ENCODE results near the gene TCOF1.

TCOF1 gene

DNA sequence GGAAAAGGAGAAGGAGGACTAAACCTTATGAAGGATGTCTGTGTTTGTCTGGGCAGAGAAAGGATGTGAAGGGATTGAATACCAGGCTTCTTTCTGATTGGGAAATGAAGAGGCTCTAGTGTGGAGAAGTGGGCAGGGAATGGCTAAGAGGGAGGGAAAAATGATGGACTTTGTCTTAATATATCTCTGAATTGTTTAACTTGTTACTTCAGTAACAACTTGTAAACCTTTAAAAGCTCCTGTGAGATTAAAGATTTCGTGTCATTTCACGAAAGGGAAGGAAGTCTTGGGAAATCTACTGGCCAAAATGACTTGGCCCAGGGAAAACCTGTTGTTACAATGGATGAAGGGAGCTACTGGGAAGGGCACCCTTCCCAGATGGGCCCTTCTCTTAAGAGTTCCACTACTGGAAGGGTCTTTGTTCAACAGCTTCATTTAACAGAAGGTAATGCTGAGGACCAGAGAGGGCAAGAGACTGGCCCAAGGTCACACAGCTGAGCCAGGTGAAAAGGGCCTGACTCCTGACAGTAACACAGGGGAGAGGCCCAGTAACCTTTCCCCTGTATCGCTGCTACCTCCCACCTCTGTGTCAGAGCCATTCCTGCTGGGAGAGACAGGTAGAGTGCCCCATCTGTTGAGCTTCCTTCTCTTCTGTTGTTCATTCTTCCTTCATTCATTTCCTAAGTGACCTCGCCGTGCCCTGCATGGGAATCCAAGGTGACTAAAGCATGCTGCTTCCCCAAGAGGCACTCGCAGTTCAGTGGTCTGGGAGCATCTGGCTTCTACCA is 5.1 kb upstream of the TCOF1 start:
- no peak for DNase-seq

DNA sequence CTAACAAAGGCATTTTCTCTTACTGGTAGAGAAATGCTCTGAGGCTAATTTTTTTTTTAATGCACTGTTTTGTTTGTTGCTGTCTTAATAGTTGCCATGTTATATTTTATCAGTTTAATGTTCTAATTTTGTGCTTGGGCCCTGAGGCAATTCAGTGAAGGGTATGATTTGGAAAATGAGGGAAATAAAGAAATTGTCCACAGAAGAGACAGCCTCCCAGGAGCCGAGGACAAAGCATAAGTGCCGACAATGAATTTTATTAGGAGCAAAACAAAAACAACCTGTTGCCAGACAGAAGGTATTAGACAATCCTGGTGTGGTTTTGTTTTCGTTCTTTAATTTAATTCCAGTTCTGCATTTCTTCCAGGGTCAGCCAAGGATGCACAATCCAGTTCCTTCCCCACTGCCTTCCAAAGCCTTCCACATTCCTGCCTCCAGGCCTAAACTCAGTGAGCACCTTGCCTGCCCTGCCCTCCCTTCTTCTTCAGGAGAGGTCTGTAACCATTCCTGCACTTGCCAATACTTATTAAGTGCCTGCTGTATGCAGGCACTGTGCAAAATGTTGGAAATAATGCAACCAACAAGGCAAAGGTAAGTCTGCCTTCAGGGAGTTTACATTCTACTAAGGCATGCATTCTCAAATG is 4.3 kb upstream of the TCOF1 start:
- DNase-seq, result no peak

DNA sequence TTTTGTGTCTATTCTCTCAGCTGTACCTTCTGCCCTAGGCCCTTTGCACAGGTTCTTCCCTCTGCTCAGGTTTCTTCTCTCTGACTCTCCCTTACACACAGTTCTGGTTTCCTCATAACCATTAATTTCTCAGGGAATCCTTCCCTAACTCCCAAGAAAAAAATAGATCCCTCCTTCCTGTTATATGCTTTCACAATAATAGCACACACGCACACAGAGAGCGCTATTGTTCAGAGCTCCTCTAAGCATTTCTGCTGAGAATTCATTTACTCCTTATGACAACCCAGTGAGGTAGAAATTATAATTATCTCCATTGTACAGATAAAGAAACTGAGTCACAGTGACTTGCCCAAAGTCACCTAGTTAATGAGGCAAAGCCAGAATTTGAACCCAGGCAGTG is 1.7 kb upstream of the TCOF1 start:
- no peak for DNase-seq

DNA sequence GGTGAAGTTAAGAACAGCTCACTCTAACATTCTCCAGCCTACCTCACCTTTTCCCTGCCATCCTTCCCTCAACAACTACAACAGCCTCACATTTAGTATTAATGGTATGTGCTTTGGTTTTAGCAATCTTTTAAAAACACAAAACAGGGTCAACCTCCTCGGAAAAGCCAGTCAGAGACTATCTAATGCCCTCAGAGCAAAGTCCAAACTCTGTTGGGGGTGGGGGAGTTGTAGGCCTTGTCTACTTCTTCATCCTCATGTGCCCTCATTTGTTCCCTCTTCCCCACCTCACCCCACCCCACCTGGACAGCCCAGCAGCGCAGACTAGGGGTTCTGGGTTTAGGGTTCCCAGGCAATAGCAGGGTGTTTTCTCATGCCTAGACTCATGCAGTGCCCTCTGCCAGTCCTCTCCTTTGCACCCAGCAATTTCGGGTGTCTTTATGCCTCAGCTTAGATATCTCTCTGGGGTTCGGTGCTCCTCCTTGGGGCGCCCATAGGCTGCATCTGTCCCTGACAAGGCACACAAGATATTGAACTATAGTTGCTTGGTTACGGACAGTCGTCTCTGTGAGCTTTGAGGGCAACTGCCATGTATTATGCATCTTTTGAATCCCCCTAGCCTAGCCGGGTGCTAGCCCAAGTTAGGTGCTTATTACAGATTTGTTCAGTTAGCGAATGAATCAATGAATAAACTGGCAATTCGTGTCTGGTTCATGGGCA is 762 bp upstream of the TCOF1 start:
- DNase-seq, result no peak

DNA sequence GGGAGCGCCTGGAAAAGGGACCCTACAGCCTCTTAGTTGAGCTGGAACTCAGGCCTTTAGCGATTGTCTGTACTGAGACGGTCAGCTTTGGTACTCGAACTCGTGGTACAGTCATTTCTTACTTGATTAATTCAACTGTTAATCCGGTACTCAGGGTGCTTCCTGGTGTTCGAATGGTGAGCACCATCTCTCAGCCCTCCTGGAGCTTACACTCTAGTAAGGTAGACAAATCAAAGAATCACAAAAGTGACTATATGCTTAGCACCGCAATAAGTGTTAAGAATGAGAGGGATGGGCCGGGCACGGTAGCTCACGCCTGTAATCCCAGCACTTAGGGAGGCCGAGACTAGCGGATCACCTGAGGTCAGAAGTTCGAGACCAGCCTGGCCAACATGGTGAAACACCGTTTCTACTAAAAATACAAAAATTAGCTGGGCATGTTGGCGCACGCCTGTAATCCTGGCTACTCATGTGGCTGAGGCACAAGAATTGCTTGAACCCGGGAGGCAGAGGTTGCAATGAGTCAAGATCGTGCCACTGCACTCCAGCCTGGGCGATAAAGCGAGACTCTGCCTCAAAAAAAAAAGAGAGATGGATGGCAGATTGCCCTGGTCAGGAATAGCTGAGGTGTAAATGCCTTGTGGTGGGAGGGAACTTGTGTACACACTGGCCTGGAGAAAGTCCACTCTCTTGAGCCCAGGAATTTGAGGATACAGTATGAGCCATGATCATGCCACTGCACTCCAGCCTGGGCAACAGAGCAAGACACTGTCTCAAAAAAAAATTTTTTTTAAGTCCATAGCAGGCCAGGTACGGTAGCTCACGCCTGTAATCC is 981 bp downstream of the TCOF1 start:
- no peak for DNase-seq

DNA sequence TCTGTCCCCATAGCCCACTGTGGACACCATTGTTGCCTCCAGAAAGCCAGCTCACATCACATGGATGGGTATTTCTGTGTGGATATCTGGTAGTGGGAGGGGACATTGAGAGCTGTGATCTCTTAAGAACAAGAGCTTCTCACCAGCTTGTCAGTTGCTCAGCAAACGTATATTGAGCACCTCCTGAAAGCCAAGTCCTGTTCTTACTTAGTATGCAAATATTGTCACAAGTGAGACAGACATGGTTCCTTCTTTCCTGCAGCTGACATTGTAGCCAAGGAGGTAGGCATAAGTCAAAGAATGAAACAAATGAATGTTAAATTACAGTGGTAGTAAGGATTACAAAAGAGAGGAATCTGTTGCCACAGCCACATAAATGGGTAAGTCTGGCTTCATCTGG is 3.8 kb downstream of the TCOF1 start:
- DNase-seq, result no peak

DNA sequence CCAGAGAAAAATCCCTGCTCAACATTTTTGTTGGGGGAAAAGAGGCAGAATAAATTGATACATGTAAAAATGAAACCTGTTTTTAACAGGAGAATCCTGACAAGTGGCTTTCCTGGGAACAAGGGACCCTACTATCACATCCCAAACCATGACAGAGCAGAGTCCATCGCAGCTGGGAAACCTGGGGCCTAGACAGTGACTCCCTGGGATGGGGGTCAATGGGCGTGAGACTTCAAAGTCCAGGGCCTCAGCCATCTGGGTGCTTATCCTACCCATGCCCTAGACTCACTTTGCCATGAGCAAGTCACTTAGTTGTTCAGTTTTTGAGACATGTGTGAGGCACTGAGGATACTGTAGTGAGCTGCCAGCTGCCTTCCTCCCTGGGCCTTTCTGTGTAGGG is 5.7 kb downstream of the TCOF1 start:
- no peak for DNase-seq

DNA sequence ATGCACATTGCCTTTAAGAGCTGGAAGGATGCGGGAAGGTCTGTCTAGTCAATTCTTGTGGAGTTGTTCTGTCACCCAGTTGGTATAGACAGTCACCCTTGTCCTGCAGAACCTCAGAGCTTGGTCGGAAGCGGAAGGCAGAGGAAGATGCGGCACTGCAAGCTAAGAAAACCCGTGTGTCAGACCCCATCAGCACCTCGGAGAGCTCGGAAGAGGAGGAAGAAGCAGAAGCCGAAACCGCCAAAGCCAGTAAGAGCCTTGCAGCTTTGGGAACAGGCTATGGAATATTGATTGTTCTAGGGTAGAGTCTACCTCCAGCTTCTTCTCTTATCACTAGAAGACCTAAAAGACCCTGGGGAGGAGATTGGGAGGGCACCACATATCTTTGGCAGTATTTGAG is 6.5 kb downstream of the TCOF1 start:
- DNase-seq, result no peak

DNA sequence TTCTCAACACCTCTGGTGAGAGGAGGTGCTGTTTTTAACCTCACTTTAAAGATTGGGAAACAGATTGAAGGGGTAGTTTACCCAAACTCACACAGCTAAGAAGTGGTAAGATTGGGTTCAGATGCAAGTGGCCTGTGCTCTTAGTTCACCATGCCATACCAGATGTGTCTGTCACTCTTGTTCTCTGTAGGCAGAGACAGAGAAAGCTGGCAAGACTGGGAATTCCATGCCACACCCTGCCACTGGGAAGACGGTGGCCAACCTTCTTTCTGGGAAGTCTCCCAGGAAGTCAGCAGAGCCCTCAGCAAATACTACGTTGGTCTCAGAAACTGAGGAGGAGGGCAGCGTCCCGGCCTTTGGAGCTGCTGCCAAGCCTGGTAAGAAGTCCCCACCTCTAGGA is 11.0 kb downstream of the TCOF1 start:
- no peak for DNase-seq

DNA sequence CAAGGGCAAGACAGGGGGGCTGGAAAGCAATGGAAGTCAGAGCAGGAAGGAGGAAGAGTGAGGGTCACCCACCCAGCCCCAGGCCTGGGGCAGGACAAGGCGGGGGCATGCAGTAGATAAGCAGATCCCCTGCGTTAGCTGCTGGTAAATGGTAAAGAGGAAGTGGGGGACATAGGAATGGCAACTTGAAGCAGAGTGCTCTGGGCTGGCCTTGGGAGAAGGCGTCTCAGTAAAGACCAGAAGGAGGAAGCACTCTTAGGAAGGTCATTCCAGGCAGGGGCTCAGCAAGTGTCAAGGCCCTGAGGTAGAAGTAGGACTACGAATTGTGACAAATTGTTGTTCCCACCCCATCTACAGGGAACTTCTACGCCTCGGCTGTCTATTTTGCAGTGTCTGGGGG is 15.1 kb downstream of the TCOF1 start:
- DNase-seq, result no peak

DNA sequence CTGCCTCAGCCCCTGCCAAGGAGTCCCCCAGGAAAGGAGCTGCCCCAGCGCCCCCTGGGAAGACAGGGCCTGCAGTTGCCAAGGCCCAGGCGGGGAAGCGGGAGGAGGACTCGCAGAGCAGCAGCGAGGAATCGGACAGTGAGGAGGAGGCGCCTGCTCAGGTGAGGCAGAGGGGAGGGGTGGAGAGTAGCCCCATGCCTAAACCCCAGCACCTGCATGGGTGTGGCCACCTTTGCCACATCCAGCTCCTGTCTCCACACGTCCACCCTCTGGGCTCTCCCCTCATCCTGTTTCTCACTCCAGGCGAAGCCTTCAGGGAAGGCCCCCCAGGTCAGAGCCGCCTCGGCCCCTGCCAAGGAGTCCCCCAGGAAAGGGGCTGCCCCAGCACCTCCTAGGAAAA is 17.2 kb downstream of the TCOF1 start:
- no peak for DNase-seq

DNA sequence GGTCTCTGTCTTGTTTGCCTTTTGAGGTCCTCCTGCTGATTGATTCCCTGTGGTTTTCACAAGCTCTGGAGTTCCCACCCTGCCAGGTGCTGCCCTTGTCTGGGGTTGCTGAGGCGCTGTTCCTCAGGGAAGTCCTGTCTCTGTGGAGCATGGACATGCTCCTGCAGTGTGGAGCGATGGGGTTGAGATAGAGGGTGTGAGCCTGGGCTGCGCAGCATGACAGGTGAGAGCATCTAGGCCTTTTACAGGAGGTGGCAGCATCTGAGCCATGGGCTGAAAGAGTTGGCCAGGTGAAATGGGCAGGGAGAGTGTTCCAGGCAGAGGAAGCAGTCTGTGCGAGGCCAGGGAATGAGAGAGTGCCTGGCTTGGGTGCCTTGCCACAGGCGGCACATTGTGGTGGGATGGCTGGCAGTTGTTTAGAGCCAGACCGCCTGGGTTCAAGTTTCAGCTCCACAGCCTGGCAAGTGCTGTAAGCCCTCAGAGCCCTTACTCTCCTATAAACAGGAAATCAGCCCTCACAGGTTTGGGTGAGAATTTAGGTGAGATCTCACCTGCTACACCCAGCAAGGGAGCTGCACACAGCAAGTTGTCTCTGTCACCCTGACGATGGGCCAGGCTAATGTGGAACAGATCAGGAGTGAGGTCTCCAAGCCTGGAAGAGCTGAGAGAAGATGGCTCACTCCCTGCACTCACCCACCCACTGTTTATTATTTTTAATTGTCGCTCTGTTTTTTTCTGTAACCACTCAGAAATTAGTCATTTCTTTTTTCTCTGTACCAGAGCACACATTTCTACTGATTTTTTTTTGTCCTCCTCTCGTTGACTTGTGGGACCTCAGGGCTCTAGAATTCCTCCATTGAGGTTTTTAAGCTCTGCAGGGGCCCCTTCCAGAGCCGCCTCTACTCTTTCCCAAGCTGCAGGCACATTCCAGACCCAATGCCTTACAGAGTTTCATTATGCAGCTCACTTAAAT is 19.6 kb downstream of the TCOF1 start:
- no peak for DNase-seq

DNA sequence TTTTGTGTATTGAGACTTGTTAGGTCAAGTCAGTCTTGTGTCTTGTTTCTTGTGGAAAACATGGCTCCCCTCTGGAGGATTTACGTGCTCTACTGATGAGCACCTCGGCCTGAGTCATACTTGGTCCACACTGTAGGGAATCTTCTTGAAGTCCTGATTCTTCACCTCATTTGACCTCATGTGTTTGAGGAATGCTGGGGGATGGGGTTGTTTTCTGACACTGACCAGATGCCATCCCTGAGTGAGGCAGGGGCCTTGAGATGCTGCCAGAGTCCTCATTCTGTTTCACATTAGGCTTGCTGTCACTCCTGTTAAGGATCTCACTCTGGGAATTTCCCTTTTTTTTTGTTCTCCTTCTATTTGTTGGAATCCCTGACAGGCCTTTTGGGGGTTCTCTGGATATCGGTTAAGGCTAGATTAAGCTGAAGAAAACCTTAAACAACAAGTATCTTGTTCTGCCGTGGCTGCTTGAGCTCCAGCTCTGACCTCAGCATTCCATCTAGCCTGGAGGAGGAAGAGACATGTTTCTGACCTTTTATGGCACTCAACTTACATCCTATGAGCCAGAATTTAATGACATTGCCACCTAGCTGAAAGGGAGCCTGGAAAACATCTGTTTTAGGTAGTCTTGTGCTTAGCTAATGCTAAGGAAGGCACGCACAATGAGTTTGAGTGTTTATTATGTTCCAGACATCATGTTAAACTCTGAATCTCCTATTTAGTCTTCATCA is 20.6 kb downstream of the TCOF1 start:
- DNase-seq, result no peak

DNA sequence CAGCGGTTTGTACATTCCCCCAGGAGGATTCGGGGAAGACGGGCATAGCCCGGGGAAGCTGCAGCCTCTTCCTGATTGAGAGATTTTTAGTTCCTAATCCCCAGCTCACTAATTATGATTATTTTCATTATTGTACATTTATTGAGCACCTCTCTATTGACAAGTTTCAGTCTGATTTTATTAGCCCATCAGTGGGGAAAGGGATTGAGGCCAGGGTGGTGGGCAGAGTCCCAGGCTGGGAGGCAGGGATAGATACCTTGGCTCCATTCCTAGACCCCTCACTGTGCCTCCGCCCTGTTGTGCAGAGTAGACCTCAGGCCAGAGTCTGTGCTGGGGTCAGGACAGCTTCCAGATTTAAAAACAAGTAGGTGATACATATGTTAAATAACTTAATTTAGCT is 27.2 kb downstream of the TCOF1 start:
- no peak for DNase-seq

DNA sequence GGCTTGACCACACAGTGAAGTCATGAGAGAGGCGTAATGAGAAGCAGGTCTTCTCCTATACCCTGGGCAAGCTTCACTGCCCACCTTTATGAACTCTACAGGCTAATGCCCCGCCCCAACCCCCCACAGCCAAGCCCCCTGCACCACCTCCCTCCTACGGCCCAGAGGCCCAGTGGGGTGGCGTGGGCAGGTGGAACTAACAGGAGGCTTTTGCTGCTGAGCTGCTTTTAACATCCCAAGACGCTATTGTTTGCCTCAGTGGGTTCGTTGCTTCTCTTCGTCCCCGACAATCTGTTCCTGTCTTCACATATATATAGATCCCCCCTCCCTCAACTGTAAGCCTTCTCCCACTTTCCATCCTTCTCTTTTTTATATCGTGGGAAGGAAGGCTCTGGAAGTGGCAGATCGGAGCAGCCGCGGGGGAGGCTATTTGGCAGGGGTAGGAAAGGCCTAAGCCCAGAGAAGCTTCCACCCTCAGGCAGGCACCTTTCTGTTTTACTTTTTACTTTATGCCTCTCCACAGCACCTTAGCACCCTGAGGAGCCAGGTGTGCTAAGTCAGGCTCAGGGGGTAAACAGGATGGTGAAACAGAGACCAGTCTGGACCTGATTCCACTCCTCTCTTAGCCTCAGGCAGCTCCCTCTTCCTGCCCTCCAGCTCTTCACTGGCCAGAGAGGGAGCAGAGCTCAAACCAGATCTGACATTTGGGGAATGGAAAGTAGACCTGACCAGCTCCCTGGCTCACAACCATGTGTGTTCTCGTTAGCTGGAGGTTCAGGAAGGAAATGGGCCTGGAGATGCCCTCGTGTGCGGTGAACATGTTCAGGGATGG is 28.7 kb downstream of the TCOF1 start:
- DNase-seq, result no peak

DNA sequence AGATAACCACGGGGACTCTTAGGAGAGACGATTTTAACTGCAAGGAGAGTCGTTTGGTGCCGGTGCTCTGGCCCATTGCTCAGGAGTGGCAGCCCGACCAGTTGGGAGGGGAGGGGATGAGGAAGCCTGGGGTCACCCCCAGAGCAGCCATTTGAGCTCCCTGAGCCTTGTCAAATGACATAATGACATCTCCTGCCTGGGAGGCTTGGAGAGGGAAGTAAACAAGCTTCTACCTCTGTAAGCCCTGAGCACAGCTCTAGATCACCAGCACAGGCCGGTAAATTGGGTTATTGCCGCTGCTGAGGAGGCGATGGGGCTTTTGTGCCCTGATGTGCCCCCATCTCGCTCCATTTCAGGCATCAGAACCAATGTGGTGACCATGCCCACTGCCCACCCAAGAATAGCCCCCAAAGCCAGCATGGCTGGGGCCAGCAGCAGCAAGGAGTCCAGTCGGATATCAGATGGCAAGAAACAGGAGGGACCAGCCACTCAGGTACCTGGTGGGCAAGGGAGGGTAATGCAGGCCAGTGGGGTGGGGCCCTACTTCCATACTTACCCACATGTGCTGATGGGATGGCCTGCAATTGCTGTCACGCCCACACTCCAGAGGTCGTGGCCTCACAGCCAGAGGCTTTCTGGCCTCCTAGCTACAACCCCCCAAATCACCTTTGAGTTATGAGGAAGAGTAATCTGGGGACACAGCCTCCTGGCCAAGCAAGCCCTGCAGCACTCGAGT is 32.2 kb downstream of the TCOF1 start:
- no peak for DNase-seq

DNA sequence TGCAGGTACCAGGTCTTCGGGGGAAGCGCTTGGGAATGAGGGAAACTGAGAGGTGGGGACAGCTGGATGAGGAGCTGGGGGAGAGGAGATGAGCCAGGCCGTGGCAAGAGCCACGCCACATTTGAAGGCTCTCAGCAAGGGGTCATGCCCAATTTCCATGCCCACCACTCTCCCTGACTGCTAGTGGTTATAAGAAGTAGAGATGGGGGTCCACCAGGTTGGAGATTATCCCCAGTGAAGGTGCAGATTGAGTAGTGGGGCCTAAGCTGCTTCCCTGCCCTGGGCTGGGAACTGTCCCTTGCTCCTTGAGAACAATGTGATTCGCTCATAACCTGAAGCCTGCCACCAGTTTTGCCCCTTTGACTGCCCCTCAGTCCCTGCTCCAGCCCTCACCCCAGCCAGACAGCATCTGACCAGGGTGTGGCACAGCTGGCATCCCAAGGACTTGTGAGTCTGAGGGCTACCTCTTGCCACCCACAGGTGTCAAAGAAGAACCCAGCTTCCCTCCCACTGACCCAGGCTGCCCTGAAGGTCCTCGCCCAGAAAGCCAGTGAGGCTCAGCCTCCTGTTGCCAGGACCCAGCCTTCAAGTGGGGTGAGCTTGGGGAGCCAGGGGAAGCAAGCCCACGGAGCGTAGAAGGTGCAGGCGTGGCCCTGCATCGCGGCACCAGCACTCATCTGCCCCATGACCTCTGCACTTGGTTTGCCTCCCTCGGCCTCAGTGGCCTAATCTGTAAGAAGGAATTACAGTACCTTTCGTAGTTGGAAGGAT is 33.8 kb downstream of the TCOF1 start:
- DNase-seq, result no peak

DNA sequence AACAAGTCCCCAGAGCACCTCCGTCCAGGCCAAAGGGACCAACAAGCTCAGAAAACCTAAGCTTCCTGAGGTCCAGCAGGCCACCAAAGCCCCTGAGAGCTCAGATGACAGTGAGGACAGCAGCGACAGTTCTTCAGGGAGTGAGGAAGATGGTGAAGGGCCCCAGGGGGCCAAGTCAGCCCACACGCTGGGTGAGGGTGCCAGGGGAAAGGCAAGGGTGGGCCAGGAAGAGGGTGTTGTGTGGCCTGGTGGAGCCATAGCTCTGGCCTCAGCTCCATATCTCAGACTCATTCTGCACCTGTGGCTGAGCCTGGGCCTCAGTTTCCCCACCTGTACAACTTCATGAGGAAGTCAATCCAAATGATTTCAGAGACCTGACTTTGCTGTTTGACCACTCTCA is 34.5 kb downstream of the TCOF1 start:
- DNase-seq, result no peak

DNA sequence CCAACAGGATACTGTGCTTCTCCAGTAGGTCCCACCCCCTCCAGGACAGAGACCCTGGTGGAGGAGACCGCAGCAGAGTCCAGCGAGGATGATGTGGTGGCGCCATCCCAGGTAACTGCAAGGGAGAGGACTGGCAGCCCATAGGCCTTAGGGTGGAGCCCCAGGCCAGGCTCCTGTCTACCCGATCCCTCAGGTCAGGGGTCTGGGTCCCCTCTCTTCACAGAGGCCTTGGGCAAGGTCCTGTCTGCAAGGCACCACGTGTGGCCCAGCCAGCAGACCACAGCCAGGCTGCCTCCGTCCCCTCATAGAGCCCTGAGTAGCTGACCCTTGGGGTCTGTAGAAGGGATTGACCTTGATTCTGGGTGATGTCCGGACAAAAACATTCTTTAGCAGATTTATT is 35.2 kb downstream of the TCOF1 start:
- DNase-seq, result no peak
